Endothelial cell of umbilical vein (primary cell): ENCODE data around the gene SYTL3. TPM values are rescaled to one million over a fixed set of nuclear protein-coding genes. Genes with fewer than 3 reads are reported as not detected.

Experiments used
- BruUV-seq: library from RNA; stranded (reverse); fragments of 400-500 nt; replicated peaks from 2 replicates; lab custom pipeline; 2021; lab: Mats Ljungman, UMichigan
- CTCF ChIA-PET: fragments of 300-600, 350-600 bp; sonication (Branson Sonifier 250); formaldehyde crosslinking; loops from one replicate; lab custom pipeline; 2021; ENCODE audit warnings: antibody characterized with exemption, inconsistent platforms; lab: Charles Lee
- POLR2A ChIA-PET: fragments of 300-600, 350-600 bp; sonication (Branson Sonifier 250); formaldehyde crosslinking; loops from one replicate; lab custom pipeline; 2021; ENCODE audit warnings: antibody characterized with exemption, inconsistent platforms; lab: Charles Lee
- DNase-seq: peaks from one replicate; pipeline ENCODE4 v3.0.0-alpha.2; 2011; ENCODE audit warnings: low read depth, low spot score
- FAIRE-seq: peaks from 2 replicates; lab custom pipeline; 2011; peaks lifted over from hg19 to GRCh38; lab: Jason Lieb, UNC
- H2AFZ ChIP-seq: 2 replicates; pipeline ENCODE4 v1.6.0; 2012; ENCODE audit warnings: low read depth, low read length, control low read depth, inconsistent platforms
- H3K27ac ChIP-seq: 2 replicates; pipeline ENCODE4 v1.5.1; 2011; ENCODE audit warnings: low read depth, mild to moderate bottlenecking, control low read depth, low read length, moderate library complexity; ENCODE audit not compliant: insufficient read depth
- H3K27me3 ChIP-seq, 2 experiments: 2 replicates each; pipeline versions ENCODE4 v1.6.0 to v1.6.1; 2011; ENCODE audit warnings: low read length in 2 of 2, mixed read lengths in 1 of 2; ENCODE audit not compliant: control insufficient read depth in 2 of 2, insufficient read depth in 2 of 2
- H3K36me3 ChIP-seq, 2 experiments: 2 replicates in 1 of 2; 3 replicates in 1 of 2; pipeline ENCODE4 v1.5.1; 2011; ENCODE audit warnings: low read length in 2 of 2, mild to moderate bottlenecking in 1 of 2, moderate library complexity in 1 of 2; ENCODE audit not compliant: control insufficient read depth in 2 of 2, insufficient read depth in 2 of 2; ENCODE audit errors: extremely low read depth in 1 of 2
- H3K4me1 ChIP-seq: 3 replicates; pipeline ENCODE4 v1.5.1; 2011; ENCODE audit warnings: mild to moderate bottlenecking, low read length; ENCODE audit not compliant: control insufficient read depth, insufficient read depth; ENCODE audit errors: extremely low read depth
- H3K4me2 ChIP-seq: 2 replicates; pipeline ENCODE4 v1.6.1; 2011; ENCODE audit warnings: low read length, control low read depth, mixed read lengths; ENCODE audit not compliant: insufficient read depth
- H3K4me3 ChIP-seq, 3 experiments: fragments of 200-600 bp in 1 of 3; sonication (generic), shearing (Covaris generic) in 1 of 3; replicated peaks in 1 of 3; 2 replicates each; pipeline ENCODE4 v1.5.1; 2011 to 2016; ENCODE audit warnings: control low read depth in 3 of 3, low read length in 3 of 3, mild to moderate bottlenecking in 2 of 3, inconsistent platforms in 1 of 3, low read depth in 1 of 3, moderate library complexity in 1 of 3; ENCODE audit not compliant: insufficient read depth in 1 of 3
- H3K79me2 ChIP-seq: 2 replicates; pipeline ENCODE4 v1.6.0; 2012; ENCODE audit warnings: low read length, inconsistent platforms; ENCODE audit not compliant: control insufficient read depth, insufficient read depth
- H3K9ac ChIP-seq: replicated peaks from 2 replicates; pipeline ENCODE3; 2011; ENCODE audit warnings: low read length, control low read depth; ENCODE audit not compliant: insufficient read depth; ENCODE audit errors: extremely low read depth
- H3K9me1 ChIP-seq: replicated peaks from 3 replicates; pipeline ENCODE4 v1.6.0; 2011; ENCODE audit warnings: mild to moderate bottlenecking, low read length; ENCODE audit not compliant: control insufficient read depth, insufficient read depth; ENCODE audit errors: extremely low read depth
- H3K9me3 ChIP-seq: replicated peaks from 2 replicates; pipeline ENCODE4 v1.5.1; 2012; ENCODE audit warnings: low read length, inconsistent platforms; ENCODE audit not compliant: control insufficient read depth, insufficient read depth
- H4K20me1 ChIP-seq: replicated peaks from 2 replicates; pipeline ENCODE3; 2011; ENCODE audit warnings: mild to moderate bottlenecking, low read length; ENCODE audit not compliant: control insufficient read depth, insufficient read depth; ENCODE audit errors: extremely low read depth
- EZH2 ChIP-seq: IDR thresholded peaks from 2 replicates; pipeline ENCODE4 v1.6.1; 2012; ENCODE audit warnings: borderline replicate concordance, low read depth, mild to moderate bottlenecking, moderate library complexity, low read length, inconsistent platforms; ENCODE audit not compliant: severe bottlenecking
- FOS ChIP-seq: IDR thresholded peaks from 2 replicates; pipeline ENCODE4 v1.6.1; 2011; ENCODE audit warnings: mild to moderate bottlenecking, low read length, moderate library complexity, borderline replicate concordance; ENCODE audit not compliant: insufficient read depth
- GATA2 ChIP-seq: IDR thresholded peaks from 2 replicates; pipeline ENCODE4 v1.7.0; 2011; ENCODE audit warnings: low read depth, mild to moderate bottlenecking, moderate library complexity, mixed read lengths, low read length; ENCODE audit not compliant: insufficient read length, insufficient read depth
- JUN ChIP-seq: IDR thresholded peaks from 2 replicates; pipeline ENCODE4 v1.6.1; 2011; ENCODE audit warnings: borderline replicate concordance, low read depth; ENCODE audit not compliant: insufficient read length, insufficient read depth
- MAX ChIP-seq: IDR thresholded peaks from 2 replicates; pipeline ENCODE4 v1.6.1; 2011; ENCODE audit not compliant: insufficient read depth, insufficient read length
- MYC ChIP-seq: IDR thresholded peaks from one replicate; pipeline ENCODE4 v1.6.1; 2011; ENCODE audit warnings: mild to moderate bottlenecking, low read depth, low read length
- POLR2A ChIP-seq: IDR thresholded peaks from 2 replicates; pipeline ENCODE4 v1.6.1; 2012; ENCODE audit warnings: low read depth, mild to moderate bottlenecking, control low read depth, low read length
- POLR2AphosphoS5 ChIP-seq: IDR thresholded peaks from 2 replicates; pipeline ENCODE4 v1.6.1; 2012; ENCODE audit warnings: low read depth, mild to moderate bottlenecking, control low read depth, low read length, moderate library complexity; ENCODE audit not compliant: insufficient read depth
- dilution Hi-C: fragments of 300-500 bp; cut with MboI; formaldehyde crosslinking; loops from one replicate; pipeline ENCODE4 v1.15.0; 2019; ENCODE audit warnings: low sequenced_read_pairs; ENCODE audit not compliant: extremely low pct_ligation_motif_present
- intact Hi-C: fragments of 100-400 bp; cut with micrococcal nuclease; formaldehyde crosslinking; loops from one replicate; pipeline ENCODE4 v1.10.0; 2022
- polyA plus RNA-seq, 4 experiments: library from polyadenylated mRNA; depleted of rRNA in 3 of 4; stranded (reverse) in 3 of 4; unstranded in 1 of 4; fragments of >200 nt; gene quantifications; 2 replicates each; pipeline versions ENCODE4 v1.2.1 to v1.2.3, GENCODE V29; 2011 to 2012; ENCODE audit warnings: missing spikeins in 1 of 4
- total RNA-seq: library from RNA; stranded (reverse); gene quantifications from 2 replicates; pipeline ENCODE4 v1.2.3, GENCODE V29; 2021
- TF ChIP-seq, protein P1 (sequence below), 2 donors: IDR thresholded peaks; 1 replicate in 1 of 2; 2 replicates in 1 of 2; pipeline ENCODE4 v1.5.1; 2011; ENCODE audit warnings: low read length in 2 of 2, mild to moderate bottlenecking in 2 of 2, moderate library complexity in 2 of 2, control low read depth in 1 of 2, inconsistent platforms in 1 of 2, low read depth in 1 of 2; ENCODE audit not compliant: insufficient read depth in 1 of 2; ENCODE audit errors: extremely low read depth in 1 of 2

SYTL3 gene
- total and polyA plus RNA-seq, 2 donors (not counting 3 experiments of a cell fraction or from before 2014, with no cell fraction given), result 0.59 to 0.77 TPM

GRCh38 chr6:158672726-158673125, 22.9 kb downstream of the SYTL3 start:
- Histone ChIP-seq H3K4me1 (no peaks in the 10 kb centered on the region), H3K9ac (no peak overlapping the region), H3K9me3 (no peaks in the 10 kb centered on the region), H3K9me1 (no peaks in the 10 kb centered on the region), H3K4me3 (no peak overlapping the region), H3K4me2 (no peak overlapping the region), H3K36me3 (no peaks in the 10 kb centered on the region), H3K27ac (no peak overlapping the region), H2AFZ (no peak overlapping the region), H4K20me1 (no peaks in the 10 kb centered on the region), H3K79me2 (no peaks in the 10 kb centered on the region), H3K27me3 (peaks cover 2 to 10% of the 10 kb centered on the region in 2 experiments)
- FAIRE-seq (no peak), DNase-seq (no peak)
- dilution Hi-C loops, result no loop called here
- intact Hi-C loops, result no loop called here
- BruUV-seq, result no TSS peak
- TF ChIP-seq JUN (no peak), GATA2 (no peak), EZH2 (no peak), MAX (no peak), FOS (no peak), POLR2AphosphoS5 (no peak), POLR2A (no peak), MYC (no peak)
- TF ChIP-seq, protein P1, sequence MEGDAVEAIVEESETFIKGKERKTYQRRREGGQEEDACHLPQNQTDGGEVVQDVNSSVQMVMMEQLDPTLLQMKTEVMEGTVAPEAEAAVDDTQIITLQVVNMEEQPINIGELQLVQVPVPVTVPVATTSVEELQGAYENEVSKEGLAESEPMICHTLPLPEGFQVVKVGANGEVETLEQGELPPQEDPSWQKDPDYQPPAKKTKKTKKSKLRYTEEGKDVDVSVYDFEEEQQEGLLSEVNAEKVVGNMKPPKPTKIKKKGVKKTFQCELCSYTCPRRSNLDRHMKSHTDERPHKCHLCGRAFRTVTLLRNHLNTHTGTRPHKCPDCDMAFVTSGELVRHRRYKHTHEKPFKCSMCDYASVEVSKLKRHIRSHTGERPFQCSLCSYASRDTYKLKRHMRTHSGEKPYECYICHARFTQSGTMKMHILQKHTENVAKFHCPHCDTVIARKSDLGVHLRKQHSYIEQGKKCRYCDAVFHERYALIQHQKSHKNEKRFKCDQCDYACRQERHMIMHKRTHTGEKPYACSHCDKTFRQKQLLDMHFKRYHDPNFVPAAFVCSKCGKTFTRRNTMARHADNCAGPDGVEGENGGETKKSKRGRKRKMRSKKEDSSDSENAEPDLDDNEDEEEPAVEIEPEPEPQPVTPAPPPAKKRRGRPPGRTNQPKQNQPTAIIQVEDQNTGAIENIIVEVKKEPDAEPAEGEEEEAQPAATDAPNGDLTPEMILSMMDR (IDR thresholded peaks at IDR 0.05; ENCODE audit: extremely low read depth in 1 of 2, insufficient read depth in 1 of 2, low read depth in 1 of 2, low read length in 2 of 2), result no peak
- POLR2A ChIA-PET, result no interaction called here
- CTCF ChIA-PET, result interaction anchor here (0.9 to 8.2 kb wide), 4 partner anchors 12 to 452 kb away, joined by 3 to 45 read pairs (median 4); no protein-coding TSS in a partner anchor
